GM12891 (cell line): ENCODE measurements around the gene TP53I11.

ENCODE experiments used
- POLR2A ChIP-seq: IDR thresholded peaks from 2 replicates; pipeline ENCODE4 v1.6.1; 2011; ENCODE audit warnings: low read depth, low read length, control low read depth
- POLR2AphosphoS5 ChIP-seq: IDR thresholded peaks from 2 replicates; pipeline ENCODE4 v1.6.1; 2011; ENCODE audit warnings: low read depth, low read length, control low read depth
- TAF1 ChIP-seq: IDR thresholded peaks from 2 replicates; pipeline ENCODE4 v1.6.1; 2011; ENCODE audit warnings: low read depth, low read length, control low read depth

- TF ChIP-seq POLR2A (no peak), POLR2AphosphoS5 (no peak), TAF1 (no peak)
These were observed 1.4 kb upstream of the TP53I11 start for GRCh38 chr11:44952082-44952481.
